Keratinocyte (primary cell): Measurements from ENCODE around the gene AGXT2. TPM values are rescaled to one million over a fixed set of nuclear protein-coding genes. Genes with fewer than 3 reads are reported as not detected.

Source experiments
- DNase-seq: peaks from one replicate; pipeline ENCODE4 v3.0.0-alpha.2; 2011; ENCODE audit warnings: low read depth, missing footprints, low spot score
- FAIRE-seq: peaks from 2 replicates; lab custom pipeline; 2011; peaks lifted over from hg19 to GRCh38; lab: Jason Lieb, UNC
- H2AFZ ChIP-seq: 2 replicates; pipeline ENCODE4 v1.6.0; 2012; ENCODE audit warnings: low read length, control low read depth, inconsistent platforms; ENCODE audit not compliant: control insufficient read depth
- H3K27ac ChIP-seq: 2 replicates; pipeline ENCODE4 v1.5.1; 2011; ENCODE audit warnings: low read length; ENCODE audit not compliant: control insufficient read depth, insufficient read depth
- H3K27me3 ChIP-seq: 3 replicates; pipeline ENCODE4 v1.6.0; 2011; ENCODE audit warnings: low read length; ENCODE audit not compliant: control insufficient read depth, insufficient read depth; ENCODE audit errors: extremely low read depth
- H3K36me3 ChIP-seq, 2 experiments: 2 replicates in 1 of 2; 3 replicates in 1 of 2; pipeline ENCODE4 v1.5.1; 2011; ENCODE audit warnings: low read length in 2 of 2, mild to moderate bottlenecking in 1 of 2; ENCODE audit not compliant: control insufficient read depth in 2 of 2, insufficient read depth in 2 of 2; ENCODE audit errors: extremely low read depth in 1 of 2
- H3K4me1 ChIP-seq: 3 replicates; pipeline ENCODE4 v1.5.1; 2011; ENCODE audit warnings: low read length; ENCODE audit not compliant: control insufficient read depth, insufficient read depth; ENCODE audit errors: extremely low read depth
- H3K4me2 ChIP-seq: 3 replicates; pipeline ENCODE4 v1.6.0; 2011; ENCODE audit warnings: low read depth, low read length; ENCODE audit not compliant: control insufficient read depth, insufficient read depth; ENCODE audit errors: extremely low read depth
- H3K4me3 ChIP-seq, 3 experiments: fragments of 200-600 bp in 1 of 3; sonication (generic) in 1 of 3; 2 replicates in 2 of 3; 3 replicates in 1 of 3; pipeline ENCODE4 v1.5.1; 2011 to 2016; ENCODE audit warnings: low read length in 3 of 3, mild to moderate bottlenecking in 3 of 3, control low read depth in 2 of 3, inconsistent platforms in 1 of 3, low read depth in 1 of 3, mixed read lengths in 1 of 3, mixed run types in 1 of 3, moderate library complexity in 1 of 3; ENCODE audit not compliant: control insufficient read depth in 2 of 3, insufficient read depth in 2 of 3; ENCODE audit errors: extremely low read depth in 1 of 3
- H3K79me2 ChIP-seq: 2 replicates; pipeline ENCODE4 v1.6.0; 2012; ENCODE audit warnings: low read length; ENCODE audit not compliant: control insufficient read depth, insufficient read depth
- H3K9ac ChIP-seq: 3 replicates; pipeline ENCODE4 v1.6.0; 2011; ENCODE audit warnings: low read length; ENCODE audit not compliant: control insufficient read depth, insufficient read depth; ENCODE audit errors: extremely low read depth
- H3K9me1 ChIP-seq: 3 replicates; pipeline ENCODE4 v1.6.0; 2011; ENCODE audit warnings: low read length; ENCODE audit not compliant: control insufficient read depth, insufficient read depth; ENCODE audit errors: extremely low read depth
- H3K9me3 ChIP-seq: 2 replicates; pipeline ENCODE4 v1.5.1; 2012; ENCODE audit warnings: low read depth, low read length; ENCODE audit not compliant: control insufficient read depth
- H4K20me1 ChIP-seq: 3 replicates; pipeline ENCODE4 v1.6.0; 2011; ENCODE audit warnings: low read length; ENCODE audit not compliant: control insufficient read depth, insufficient read depth; ENCODE audit errors: extremely low read depth
- CTCF ChIP-seq, 3 experiments: IDR thresholded peaks in 1 of 3; conservative IDR thresholded peaks in 1 of 3; optimal IDR thresholded peaks in 1 of 3; 2 replicates in 2 of 3; 3 replicates in 1 of 3; pipeline versions ENCODE3 to v1.5.1; 2011; ENCODE audit warnings: low read length in 3 of 3, mild to moderate bottlenecking in 3 of 3, moderate library complexity in 2 of 3, control low read depth in 1 of 3, inconsistent platforms in 1 of 3; ENCODE audit not compliant: insufficient read depth in 2 of 3; ENCODE audit errors: extremely low read depth in 1 of 3
- EZH2 ChIP-seq: IDR thresholded peaks from one replicate; pipeline ENCODE4 v1.6.1; 2012; ENCODE audit warnings: inconsistent platforms, mild to moderate bottlenecking, low read length, moderate library complexity
- dilution Hi-C: fragments of 300-500 bp; cut with MboI; formaldehyde crosslinking; loops from one replicate; pipeline ENCODE4 v1.7.0; 2020; ENCODE audit warnings: low sequenced_read_pairs; ENCODE audit not compliant: extremely low pct_ligation_motif_present
- polyA plus RNA-seq, 5 experiments: library from polyadenylated mRNA; depleted of rRNA in 3 of 5; stranded (reverse) in 3 of 5; stranded (forward) in 1 of 5; unstranded in 1 of 5; fragments of >200 nt; gene quantifications; 1 replicate in 1 of 5; 2 replicates in 3 of 5; 3 replicates in 1 of 5; pipeline versions ENCODE4 v1.2.1 to v1.2.3, GENCODE V29; 2011 to 2012; ENCODE audit warnings: missing spikeins in 2 of 5, low read depth in 1 of 5, low replicate concordance in 1 of 5

The AGXT2 gene
- polyA plus RNA-seq, 1 donor (not counting 4 experiments of a cell fraction or from before 2014, with no cell fraction given): not detected

- no peak for DNase-seq
- H3K79me2 ChIP-seq: no peaks in the 10 kb centered on the region
- no peak overlapping the region for H3K27ac ChIP-seq
- no peaks in the 10 kb centered on the region for H3K36me3 ChIP-seq
- no peaks in the 10 kb centered on the region for H4K20me1 ChIP-seq
- H3K9ac ChIP-seq: no peak overlapping the region
- H3K27me3 ChIP-seq: no peaks in the 10 kb centered on the region
- H3K9me3 ChIP-seq: no peaks in the 10 kb centered on the region
- dilution Hi-C loops: no loop called here
- H3K4me1 ChIP-seq: no peaks in the 10 kb centered on the region
- no peak overlapping the region for H3K4me2 ChIP-seq
- H3K4me3 ChIP-seq: no peak overlapping the region
- no peaks in the 10 kb centered on the region for H3K9me1 ChIP-seq
- no peak overlapping the region for H2AFZ ChIP-seq
- no peak for TF ChIP-seq CTCF (optimal IDR thresholded peaks at IDR 0.05 in 1 of 3, IDR thresholded peaks at IDR 0.05 in 1 of 3, conservative IDR thresholded peaks at IDR 0.05 in 1 of 3; ENCODE audit: extremely low read depth in 1 of 3, insufficient read depth in 2 of 3, low read length in 3 of 3)
- TF ChIP-seq EZH2: no peak
- FAIRE-seq: no peak
These were observed 43.5 kb downstream of the AGXT2 start for GRCh38 chr5:35004200-35004599.

- Histone ChIP-seq H3K4me1 (no peaks in the 10 kb centered on the region), H2AFZ (no peak overlapping the region), H3K9me3 (no peaks in the 10 kb centered on the region), H3K79me2 (no peaks in the 10 kb centered on the region), H3K9ac (no peak overlapping the region), H3K36me3 (no peaks in the 10 kb centered on the region), H3K9me1 (no peaks in the 10 kb centered on the region), H4K20me1 (no peaks in the 10 kb centered on the region), H3K27me3 (no peaks in the 10 kb centered on the region), H3K27ac (no peak overlapping the region), H3K4me3 (no peak overlapping the region), H3K4me2 (no peak overlapping the region)
- TF ChIP-seq EZH2 (no peak), CTCF (optimal IDR thresholded peaks at IDR 0.05 in 1 of 3, IDR thresholded peaks at IDR 0.05 in 1 of 3, conservative IDR thresholded peaks at IDR 0.05 in 1 of 3; ENCODE audit: extremely low read depth in 1 of 3, insufficient read depth in 2 of 3, low read length in 3 of 3) (peak; percentile 75 to 90 (median 87))
- FAIRE-seq: no peak
- dilution Hi-C loops: no loop called here
- no peak for DNase-seq
These were observed 44.5 kb downstream of the AGXT2 start for GRCh38 chr5:35003018-35003957.
